ENCODE measurements around the gene BAZ1B.

- TF ChIP-seq CTCF (IDR thresholded peaks at IDR 0.05), result no peak
- no peak for TF ChIP-seq POLR2A (IDR thresholded peaks at IDR 0.05)
These were observed 25.5 kb downstream of the BAZ1B start for GRCh38 chr7:73496626-73497025.

All from esophagus squamous epithelium (tissue), 4 donors.